IPS-NIHi7 (cell line): ENCODE results near the gene AP4M1.
A peak's percentile ranks its signal among the peaks of the same experiment; 100 is the strongest.

Source experiments
- DNase-seq: peaks from one replicate; pipeline ENCODE4 v3.0.0; 2012; ENCODE audit warnings: mixed read lengths; ENCODE audit errors: extremely low spot score

Gene AP4M1, protein sequence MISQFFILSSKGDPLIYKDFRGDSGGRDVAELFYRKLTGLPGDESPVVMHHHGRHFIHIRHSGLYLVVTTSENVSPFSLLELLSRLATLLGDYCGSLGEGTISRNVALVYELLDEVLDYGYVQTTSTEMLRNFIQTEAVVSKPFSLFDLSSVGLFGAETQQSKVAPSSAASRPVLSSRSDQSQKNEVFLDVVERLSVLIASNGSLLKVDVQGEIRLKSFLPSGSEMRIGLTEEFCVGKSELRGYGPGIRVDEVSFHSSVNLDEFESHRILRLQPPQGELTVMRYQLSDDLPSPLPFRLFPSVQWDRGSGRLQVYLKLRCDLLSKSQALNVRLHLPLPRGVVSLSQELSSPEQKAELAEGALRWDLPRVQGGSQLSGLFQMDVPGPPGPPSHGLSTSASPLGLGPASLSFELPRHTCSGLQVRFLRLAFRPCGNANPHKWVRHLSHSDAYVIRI

GRCh38 chr7:100101016-100101862, at the start of gene AP4M1, which contains the start of gene MCM7:
TSS of gene AP4M1 (plus strand) at chr7:100101643. CDS start at chr7:100101715, 72 bp downstream.
TSS of gene MCM7 (minus strand) at chr7:100101397. CDS start at chr7:100101294, 103 bp downstream.
- DNase-seq = peak; percentile 97

- DNase-seq = peak; percentile 57
Measured at GRCh38 chr7:100053215-100053614, 48.2 kb upstream of the AP4M1 start.

DNA sequence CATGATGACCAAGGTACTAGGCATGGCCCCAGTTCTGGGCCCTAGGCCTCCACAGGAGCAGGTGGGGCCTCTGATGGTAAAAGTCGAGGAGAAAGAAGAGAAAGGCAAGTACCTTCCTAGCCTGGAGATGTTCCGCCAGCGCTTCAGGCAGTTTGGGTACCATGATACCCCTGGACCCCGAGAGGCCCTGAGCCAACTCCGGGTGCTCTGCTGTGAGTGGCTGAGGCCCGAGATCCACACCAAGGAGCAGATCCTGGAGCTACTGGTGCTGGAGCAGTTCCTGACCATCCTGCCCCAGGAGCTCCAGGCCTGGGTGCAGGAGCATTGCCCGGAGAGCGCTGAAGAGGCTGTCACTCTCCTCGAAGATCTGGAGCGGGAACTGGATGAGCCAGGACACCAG, 44.4 kb upstream of the AP4M1 start:
- DNase-seq = no peak

- DNase-seq = no peak
Measured at GRCh38 chr7:100059251-100059739, 42.1 kb upstream of the AP4M1 start.

- no peak for DNase-seq
Measured at GRCh38 chr7:100061518-100062193, 39.8 kb upstream of the AP4M1 start.

DNA sequence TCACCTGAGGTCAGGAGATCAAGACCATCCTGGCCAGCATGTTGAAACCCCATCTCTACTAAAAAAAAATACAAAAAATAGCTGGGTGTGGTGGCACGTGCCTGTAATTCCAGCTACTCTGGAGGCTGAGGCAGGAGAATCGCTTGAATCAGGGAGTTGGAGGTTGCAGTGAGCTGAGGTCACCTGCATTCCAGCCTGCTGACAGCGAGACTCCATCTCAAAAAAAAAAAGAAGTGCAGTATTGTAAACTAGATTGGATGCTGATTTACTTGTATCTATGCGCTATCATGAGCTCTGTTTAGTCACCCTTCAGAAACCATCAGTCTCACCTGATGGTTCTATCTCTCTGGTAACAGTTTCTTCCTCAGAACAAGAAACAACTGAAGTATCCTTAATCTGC, 38.1 kb upstream of the AP4M1 start:
- DNase-seq = no peak

DNA sequence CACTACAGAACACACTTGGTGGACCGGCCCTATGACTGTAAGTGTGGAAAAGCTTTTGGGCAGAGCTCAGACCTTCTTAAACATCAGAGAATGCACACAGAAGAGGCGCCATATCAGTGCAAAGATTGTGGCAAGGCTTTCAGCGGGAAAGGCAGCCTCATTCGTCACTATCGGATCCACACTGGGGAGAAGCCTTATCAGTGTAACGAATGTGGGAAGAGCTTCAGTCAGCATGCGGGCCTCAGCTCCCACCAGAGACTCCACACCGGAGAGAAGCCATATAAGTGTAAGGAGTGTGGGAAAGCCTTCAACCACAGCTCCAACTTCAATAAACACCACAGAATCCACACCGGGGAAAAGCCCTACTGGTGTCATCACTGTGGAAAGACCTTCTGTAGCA, 37.3 kb upstream of the AP4M1 start:
- DNase-seq = no peak

DNA sequence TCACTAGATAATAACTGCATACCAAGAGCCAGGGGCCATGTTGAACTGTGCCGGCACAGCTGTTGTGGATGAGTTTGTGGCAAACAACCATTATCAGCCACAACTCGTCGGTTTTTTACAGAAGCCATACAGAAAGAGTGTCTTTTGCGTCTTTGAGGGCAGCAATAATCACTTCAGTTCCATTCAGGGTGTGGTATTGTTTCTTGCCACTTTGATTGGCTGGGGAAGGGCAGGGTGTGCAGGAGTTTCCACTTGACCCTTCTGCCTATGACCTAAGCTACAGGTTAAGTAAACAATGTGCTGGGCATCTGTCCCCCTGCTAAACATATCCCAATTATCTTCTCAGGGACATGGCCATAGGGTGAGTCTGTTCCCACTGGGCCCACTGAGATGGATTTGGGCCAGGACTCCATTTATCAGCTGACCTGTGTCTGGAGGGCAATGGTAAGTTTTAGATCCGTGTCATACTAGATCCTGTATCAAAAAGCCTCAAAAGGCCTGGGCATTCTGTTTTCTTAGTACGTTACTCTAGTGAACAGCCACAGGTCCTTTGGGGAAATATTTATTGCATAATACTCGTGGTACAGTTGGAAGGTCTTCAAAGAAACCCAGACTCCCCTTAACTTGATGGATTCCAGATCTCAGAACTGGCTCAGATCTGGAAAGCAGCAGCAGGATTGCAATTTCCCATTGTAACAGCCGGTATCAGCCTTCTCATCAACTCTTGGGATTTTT, 35.8 kb upstream of the AP4M1 start:
- DNase-seq = no peak

- DNase-seq = peak; percentile 49
Measured at GRCh38 chr7:100066953-100067352, 34.5 kb upstream of the AP4M1 start.

- DNase-seq = no peak
Measured at GRCh38 chr7:100069991-100070390, 31.5 kb upstream of the AP4M1 start.

GRCh38 chr7:100071018-100071723, 30.3 kb upstream of the AP4M1 start:
- no peak for DNase-seq

- DNase-seq = no peak
Measured at GRCh38 chr7:100072462-100072861, 29.0 kb upstream of the AP4M1 start.

- no peak for DNase-seq
Measured at GRCh38 chr7:100074841-100075240, 26.6 kb upstream of the AP4M1 start.

DNA sequence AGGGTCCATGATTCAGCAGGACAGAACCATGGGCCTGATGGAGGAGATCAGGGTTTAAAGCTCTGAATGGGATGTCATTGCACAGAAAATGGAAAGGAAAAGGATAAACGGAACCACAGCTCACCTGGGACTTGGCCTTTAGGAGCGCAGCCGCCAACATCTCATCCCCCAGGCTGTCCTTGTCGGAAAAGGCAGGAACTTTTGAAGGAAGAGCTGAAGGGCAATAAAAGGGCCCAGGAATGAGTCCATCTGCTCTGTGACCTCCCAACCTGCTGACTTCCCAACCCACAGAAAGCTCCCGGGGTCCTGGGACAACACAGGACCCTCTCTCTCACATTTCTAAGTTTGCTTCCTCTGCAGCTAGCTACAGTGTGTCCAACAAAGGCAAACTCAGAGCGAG, 26.0 kb upstream of the AP4M1 start:
- DNase-seq = no peak

- no peak for DNase-seq
Measured at GRCh38 chr7:100077205-100077604, 24.2 kb upstream of the AP4M1 start.

- DNase-seq = no peak
Measured at GRCh38 chr7:100079024-100079560, 22.4 kb upstream of the AP4M1 start.

GRCh38 chr7:100080907-100081534, 20.4 kb upstream of the AP4M1 start:
- no peak for DNase-seq

GRCh38 chr7:100081535-100082102, 19.8 kb upstream of the AP4M1 start, which contains the start of gene ZNF3:
TSS of gene ZNF3 (minus strand) at chr7:100081723. CDS start at chr7:100077357, 4,366 bp downstream.
- DNase-seq = peak; percentile 96

- DNase-seq = no peak
Measured at GRCh38 chr7:100082978-100083377, 18.5 kb upstream of the AP4M1 start.
